ENCODE data around the gene SNX11.

The SNX11 gene

GRCh38 chr17:48113201-48113676, 5.7 kb downstream of the SNX11 start:
- no peaks in the 10 kb centered on the region for H3K36me3 ChIP-seq (ENCODE audit: insufficient read depth, low read length)

GRCh38 chr17:48121923-48122664, 14.5 kb downstream of the SNX11 start:
- Histone ChIP-seq H3K79me2 (ENCODE audit: control insufficient read depth, insufficient read depth, low read length, unreplicated experiment) (no peaks in the 10 kb centered on the region), H3K27me3 (ENCODE audit: insufficient read depth, low read length) (no peaks in the 10 kb centered on the region), H3K36me3 (ENCODE audit: insufficient read depth, low read length) (0 out of 2 replicates have a peak, but pooled peaks cover 6% of the 10 kb centered on the region), H3K27ac (ENCODE audit: low read depth, low read length) (no peak overlapping the region), H3K4me3 (ENCODE audit: low read depth, low read length) (no peak overlapping the region), H2AFZ (ENCODE audit: low read length, unreplicated experiment) (no peak overlapping the region), H3K4me1 (ENCODE audit: control insufficient read depth, insufficient read depth, low read length, unreplicated experiment) (peaks cover 2% of the 10 kb centered on the region)

More at GRCh38 chr17:48113201-48113676, 5.7 kb downstream of the SNX11 start:
- Histone ChIP-seq H3K27ac (ENCODE audit: low read depth, low read length) (no peak overlapping the region), H3K79me2 (ENCODE audit: control insufficient read depth, insufficient read depth, low read length, unreplicated experiment) (peaks cover 38% of the 10 kb centered on the region), H2AFZ (ENCODE audit: low read length, unreplicated experiment) (no peak overlapping the region), H3K4me1 (ENCODE audit: control insufficient read depth, insufficient read depth, low read length, unreplicated experiment) (peaks cover 7% of the 10 kb centered on the region), H3K4me3 (ENCODE audit: low read depth, low read length) (no peak overlapping the region), H3K27me3 (ENCODE audit: insufficient read depth, low read length) (no peaks in the 10 kb centered on the region)

- Histone ChIP-seq H3K4me3 (ENCODE audit: low read depth, low read length) (no peak overlapping the region), H3K4me1 (ENCODE audit: control insufficient read depth, insufficient read depth, low read length, unreplicated experiment) (peaks cover 7% of the 10 kb centered on the region), H3K36me3 (ENCODE audit: insufficient read depth, low read length) (0 out of 2 replicates have a peak, but pooled peaks cover 6% of the 10 kb centered on the region), H2AFZ (ENCODE audit: low read length, unreplicated experiment) (no peak overlapping the region), H3K27ac (ENCODE audit: low read depth, low read length) (no peak overlapping the region), H3K27me3 (ENCODE audit: insufficient read depth, low read length) (no peaks in the 10 kb centered on the region), H3K79me2 (ENCODE audit: control insufficient read depth, insufficient read depth, low read length, unreplicated experiment) (no peaks in the 10 kb centered on the region)
Measured at GRCh38 chr17:48122665-48123045, 15.1 kb downstream of the SNX11 start.

DNA sequence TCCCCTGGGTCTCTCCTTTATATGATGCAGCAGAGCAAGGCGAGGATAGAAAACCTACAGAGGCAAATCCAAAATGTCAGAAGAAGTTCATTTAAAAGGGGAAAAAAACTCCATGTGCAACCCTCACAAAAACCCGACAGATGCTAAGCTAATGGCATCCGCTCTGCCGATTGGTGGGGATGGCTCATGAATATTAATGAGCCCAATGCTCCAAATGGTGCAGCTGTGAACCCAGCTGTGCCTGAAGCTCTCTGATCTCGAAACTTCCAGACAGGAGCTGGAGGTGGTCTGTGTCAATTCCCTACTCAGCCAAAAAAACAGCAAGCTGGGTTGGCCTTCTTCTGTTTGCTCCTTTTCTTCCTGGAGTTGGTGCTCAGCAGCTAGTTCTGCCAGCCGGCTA, 15.5 kb downstream of the SNX11 start:
- Histone ChIP-seq H3K79me2 (ENCODE audit: control insufficient read depth, insufficient read depth, low read length, unreplicated experiment) (no peaks in the 10 kb centered on the region), H3K36me3 (ENCODE audit: insufficient read depth, low read length) (0 out of 2 replicates have a peak, but pooled peaks cover 6% of the 10 kb centered on the region), H3K4me3 (ENCODE audit: low read depth, low read length) (no peak overlapping the region), H3K27ac (ENCODE audit: low read depth, low read length) (no peak overlapping the region), H2AFZ (ENCODE audit: low read length, unreplicated experiment) (no peak overlapping the region), H3K27me3 (ENCODE audit: insufficient read depth, low read length) (no peaks in the 10 kb centered on the region), H3K4me1 (ENCODE audit: control insufficient read depth, insufficient read depth, low read length, unreplicated experiment) (peaks cover 9% of the 10 kb centered on the region)

DNA sequence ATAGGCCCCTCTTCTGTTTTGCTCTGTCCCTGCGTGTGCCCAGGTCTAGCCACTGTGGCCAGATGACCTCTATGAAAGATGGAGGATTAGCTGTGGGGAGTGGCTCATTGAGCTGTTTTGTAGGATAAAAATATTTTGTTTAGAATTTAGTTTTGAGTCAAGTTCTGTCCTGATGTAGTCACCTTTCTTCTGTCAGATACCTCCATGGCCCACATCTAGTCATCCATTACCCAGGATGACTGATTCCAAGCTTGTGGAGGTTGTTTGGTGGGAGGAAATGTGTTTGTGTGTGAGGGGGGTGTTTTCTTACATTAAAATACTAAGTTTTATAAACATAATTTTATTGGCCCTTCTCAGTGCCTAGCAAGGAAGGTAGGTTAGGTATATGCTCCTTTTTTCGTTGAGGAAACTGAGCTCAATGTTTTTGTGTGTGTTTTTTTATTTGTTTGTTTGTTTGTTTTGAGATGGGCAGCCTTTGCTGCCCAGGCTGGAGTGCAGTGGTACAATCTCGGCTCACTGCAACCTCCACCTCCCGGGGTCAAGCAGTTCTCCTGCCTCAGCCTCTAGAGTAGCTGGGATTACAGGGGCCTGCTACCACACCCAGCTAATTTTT, 16.3 kb downstream of the SNX11 start:
- no peak overlapping the region for H3K4me3 ChIP-seq (ENCODE audit: low read depth, low read length)
- no peaks in the 10 kb centered on the region for H3K27me3 ChIP-seq (ENCODE audit: insufficient read depth, low read length)
- no peak overlapping the region for H2AFZ ChIP-seq (ENCODE audit: low read length, unreplicated experiment)
- peaks cover 9% of the 10 kb centered on the region for H3K4me1 ChIP-seq (ENCODE audit: control insufficient read depth, insufficient read depth, low read length, unreplicated experiment)
- H3K36me3 ChIP-seq (ENCODE audit: insufficient read depth, low read length): 0 out of 2 replicates have a peak, but pooled peaks cover 6% of the 10 kb centered on the region
- H3K79me2 ChIP-seq (ENCODE audit: control insufficient read depth, insufficient read depth, low read length, unreplicated experiment): no peaks in the 10 kb centered on the region
- H3K27ac ChIP-seq (ENCODE audit: low read depth, low read length): no peak overlapping the region

DNA sequence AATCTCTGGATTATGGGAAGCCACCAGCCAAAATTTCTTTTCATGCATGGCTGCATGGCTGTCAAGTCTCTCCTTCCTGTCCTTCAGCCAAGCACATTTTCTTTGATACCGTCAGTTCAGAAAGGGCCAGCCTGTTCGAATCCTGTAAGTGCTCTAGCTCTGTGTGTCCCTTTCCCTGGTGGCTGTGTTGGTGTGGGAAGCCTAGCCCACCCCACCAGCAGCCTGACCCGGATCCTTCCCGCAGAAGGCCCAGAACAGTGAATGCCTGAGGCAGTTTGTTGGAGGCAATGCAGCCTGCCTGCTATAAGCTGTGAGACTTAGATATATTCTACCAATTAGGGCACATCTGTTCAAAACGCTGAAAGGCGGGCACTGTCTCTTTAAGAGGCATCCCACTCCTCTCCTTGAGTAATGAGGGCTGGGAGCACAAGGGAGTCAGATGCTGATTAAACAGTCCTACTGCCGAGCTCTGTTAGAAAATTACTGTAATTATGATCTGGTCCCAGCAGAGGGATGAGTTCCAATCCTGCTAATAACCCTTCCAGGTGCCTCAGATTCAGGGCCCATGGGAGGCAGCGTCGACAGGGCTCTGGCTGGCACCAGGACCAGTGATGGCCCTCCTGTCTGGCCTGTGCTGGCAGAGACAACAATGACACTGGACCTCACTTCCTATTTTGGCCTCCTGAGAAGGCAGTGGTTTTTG, 18.4 kb downstream of the SNX11 start:
- H3K79me2 ChIP-seq (ENCODE audit: control insufficient read depth, insufficient read depth, low read length, unreplicated experiment): no peaks in the 10 kb centered on the region
- H3K27ac ChIP-seq (ENCODE audit: low read depth, low read length): no peak overlapping the region
- H3K4me1 ChIP-seq (ENCODE audit: control insufficient read depth, insufficient read depth, low read length, unreplicated experiment): peaks cover 9% of the 10 kb centered on the region
- H3K36me3 ChIP-seq (ENCODE audit: insufficient read depth, low read length): 0 out of 2 replicates have a peak, but pooled peaks cover 4% of the 10 kb centered on the region
- no peak overlapping the region for H3K4me3 ChIP-seq (ENCODE audit: low read depth, low read length)
- H3K27me3 ChIP-seq (ENCODE audit: insufficient read depth, low read length): no peaks in the 10 kb centered on the region
- no peak overlapping the region for H2AFZ ChIP-seq (ENCODE audit: low read length, unreplicated experiment)

DNA sequence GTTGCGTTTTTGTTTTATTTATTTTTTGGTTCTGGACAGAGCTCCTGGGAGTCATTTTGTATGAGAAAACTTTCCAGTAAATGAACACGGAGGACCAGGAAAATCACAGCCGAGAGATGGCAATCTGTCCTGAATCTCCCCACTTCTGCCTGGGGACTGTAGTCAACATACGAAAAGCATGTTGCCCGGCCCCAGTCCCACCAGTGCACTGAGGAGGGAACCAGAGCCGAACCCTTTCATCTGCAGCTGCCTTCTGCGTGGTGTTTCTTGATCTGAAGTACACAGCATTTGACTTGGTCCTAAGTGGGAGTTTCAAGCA, 18.9 kb downstream of the SNX11 start:
- Histone ChIP-seq H3K79me2 (ENCODE audit: control insufficient read depth, insufficient read depth, low read length, unreplicated experiment) (no peaks in the 10 kb centered on the region), H3K27ac (ENCODE audit: low read depth, low read length) (no peak overlapping the region), H3K36me3 (ENCODE audit: insufficient read depth, low read length) (no peaks in the 10 kb centered on the region), H3K4me3 (ENCODE audit: low read depth, low read length) (no peak overlapping the region), H3K27me3 (ENCODE audit: insufficient read depth, low read length) (no peaks in the 10 kb centered on the region), H2AFZ (ENCODE audit: low read length, unreplicated experiment) (no peak overlapping the region), H3K4me1 (ENCODE audit: control insufficient read depth, insufficient read depth, low read length, unreplicated experiment) (peaks cover 9% of the 10 kb centered on the region)

DNA sequence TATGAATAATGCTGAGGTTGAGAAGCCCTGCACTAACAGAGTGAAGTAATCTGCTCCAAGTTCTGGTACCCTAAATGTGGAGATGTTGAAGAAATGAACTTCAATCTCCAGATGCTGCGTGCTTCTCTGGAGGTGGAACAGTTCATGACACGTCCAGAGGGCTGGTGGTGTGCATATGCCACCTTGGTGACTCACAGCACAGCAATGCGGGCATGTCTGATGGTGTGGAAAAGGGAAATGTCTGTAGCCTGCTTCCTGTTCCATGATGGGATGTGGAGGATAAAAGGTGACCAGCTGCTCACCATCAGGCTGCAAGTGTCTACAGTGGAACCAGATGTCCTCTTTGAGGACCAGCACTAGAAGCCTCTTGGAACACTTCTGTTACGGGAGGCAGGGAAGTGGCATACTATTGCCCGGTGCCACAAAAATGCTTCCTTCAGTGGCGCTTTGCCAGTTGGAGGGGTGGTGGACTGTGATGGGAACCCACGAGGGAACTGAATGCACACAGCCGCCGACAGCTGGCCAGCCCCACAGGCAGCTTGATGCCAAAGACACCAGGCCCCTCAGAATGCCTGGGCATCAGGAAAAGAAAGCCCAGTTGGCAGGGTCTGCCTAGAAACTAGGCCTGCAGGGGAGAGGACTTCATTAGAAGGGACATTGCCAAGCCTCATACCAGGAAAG, 19.9 kb downstream of the SNX11 start:
- Histone ChIP-seq H3K27me3 (ENCODE audit: insufficient read depth, low read length) (no peaks in the 10 kb centered on the region), H3K27ac (ENCODE audit: low read depth, low read length) (no peak overlapping the region), H3K79me2 (ENCODE audit: control insufficient read depth, insufficient read depth, low read length, unreplicated experiment) (no peaks in the 10 kb centered on the region), H3K36me3 (ENCODE audit: insufficient read depth, low read length) (no peaks in the 10 kb centered on the region), H3K4me3 (ENCODE audit: low read depth, low read length) (no peak overlapping the region), H2AFZ (ENCODE audit: low read length, unreplicated experiment) (no peak overlapping the region), H3K4me1 (ENCODE audit: control insufficient read depth, insufficient read depth, low read length, unreplicated experiment) (peaks cover 9% of the 10 kb centered on the region)

DNA sequence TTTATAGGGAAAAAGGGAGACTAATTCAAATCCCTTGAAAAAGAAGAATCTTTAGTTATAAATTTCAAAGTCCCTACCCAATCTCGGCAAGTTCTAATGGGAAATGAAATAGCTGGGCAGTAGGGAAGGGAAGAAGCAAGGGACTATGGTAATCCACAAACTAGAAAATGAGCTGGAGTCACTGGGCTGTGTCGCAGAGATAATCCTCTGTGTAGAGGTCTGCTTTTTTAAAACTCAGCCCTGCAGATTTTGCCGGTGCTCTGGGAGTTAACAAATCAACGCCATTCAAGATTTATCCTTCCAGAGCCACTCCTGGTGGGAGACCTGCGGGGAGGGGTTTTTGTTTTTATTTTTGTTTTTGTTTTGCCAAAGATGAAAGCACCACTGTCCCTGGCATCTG, 20.8 kb downstream of the SNX11 start:
- H3K27me3 ChIP-seq (ENCODE audit: insufficient read depth, low read length): no peaks in the 10 kb centered on the region
- no peak overlapping the region for H3K4me3 ChIP-seq (ENCODE audit: low read depth, low read length)
- peaks cover 9% of the 10 kb centered on the region for H3K4me1 ChIP-seq (ENCODE audit: control insufficient read depth, insufficient read depth, low read length, unreplicated experiment)
- no peak overlapping the region for H2AFZ ChIP-seq (ENCODE audit: low read length, unreplicated experiment)
- no peaks in the 10 kb centered on the region for H3K79me2 ChIP-seq (ENCODE audit: control insufficient read depth, insufficient read depth, low read length, unreplicated experiment)
- no peaks in the 10 kb centered on the region for H3K36me3 ChIP-seq (ENCODE audit: insufficient read depth, low read length)
- H3K27ac ChIP-seq (ENCODE audit: low read depth, low read length): no peak overlapping the region

- Histone ChIP-seq H3K4me1 (ENCODE audit: control insufficient read depth, insufficient read depth, low read length, unreplicated experiment) (peaks cover 9% of the 10 kb centered on the region), H2AFZ (ENCODE audit: low read length, unreplicated experiment) (no peak overlapping the region), H3K36me3 (ENCODE audit: insufficient read depth, low read length) (no peaks in the 10 kb centered on the region), H3K79me2 (ENCODE audit: control insufficient read depth, insufficient read depth, low read length, unreplicated experiment) (no peaks in the 10 kb centered on the region), H3K27me3 (ENCODE audit: insufficient read depth, low read length) (no peaks in the 10 kb centered on the region), H3K4me3 (ENCODE audit: low read depth, low read length) (no peak overlapping the region), H3K27ac (ENCODE audit: low read depth, low read length) (no peak overlapping the region)
Measured at GRCh38 chr17:48129981-48130380, 22.4 kb downstream of the SNX11 start.
